Naive thymus-derived CD4-positive, alpha-beta T cell (primary cell): ENCODE measurements around the gene MCOLN1. TPM values are rescaled to one million over a fixed set of nuclear protein-coding genes. Genes with fewer than 3 reads are reported as not detected.

Source experiments
- ATAC-seq: fragments of 150-1000 bp; cut with Tn5 transposase; 2 replicates; pipeline ENCODE4 v1.10.0; 2021; ENCODE audit warnings: mild to moderate bottlenecking, moderate library complexity
- CTCF ChIA-PET: fragments of 350-600 bp; sonication (Branson Sonifier 250); formaldehyde crosslinking; loops from one replicate; lab custom pipeline; 2021; ENCODE audit warnings: antibody characterized with exemption; lab: Charles Lee
- POLR2A ChIA-PET: fragments of 350-600 bp; sonication (Branson Sonifier 250); formaldehyde crosslinking; loops from one replicate; lab custom pipeline; 2021; ENCODE audit warnings: antibody characterized with exemption, inconsistent platforms; lab: Charles Lee
- DNase-seq, 9 donors: peaks; one replicate each; pipeline versions ENCODE4 v3.0.0 to v3.0.0-alpha.2; 2020 to 2022; ENCODE audit warnings: mixed read lengths in 1 of 9
- H3K27ac ChIP-seq: one replicate; pipeline ENCODE4 v1.7.0; 2013; ENCODE audit warnings: mild to moderate bottlenecking, low read depth, low read length, moderate library complexity
- H3K27me3 ChIP-seq, 2 donors: one replicate each; pipeline ENCODE4 v1.7.0; 2013; ENCODE audit warnings: low read length in 2 of 2, mild to moderate bottlenecking in 2 of 2, moderate library complexity in 2 of 2; ENCODE audit not compliant: control insufficient read depth in 2 of 2, insufficient read depth in 2 of 2
- H3K36me3 ChIP-seq, 3 experiments: 1 replicate in 2 of 3; 2 replicates in 1 of 3; pipeline ENCODE4 v1.7.0; 2013; ENCODE audit warnings: low read length in 3 of 3, mild to moderate bottlenecking in 3 of 3, moderate library complexity in 1 of 3; ENCODE audit not compliant: insufficient read depth in 3 of 3, control insufficient read depth in 2 of 3
- H3K4me1 ChIP-seq, 2 donors: one replicate each; pipeline ENCODE4 v1.7.0; 2013; ENCODE audit warnings: low read length in 2 of 2, mild to moderate bottlenecking in 2 of 2, moderate library complexity in 1 of 2; ENCODE audit not compliant: control insufficient read depth in 2 of 2, insufficient read depth in 2 of 2
- H3K4me3 ChIP-seq: 2 replicates; pipeline ENCODE4 v1.7.0; 2013; ENCODE audit warnings: mild to moderate bottlenecking, low read length
- H3K9me3 ChIP-seq, 3 experiments: 1 replicate in 2 of 3; 2 replicates in 1 of 3; pipeline ENCODE4 v1.7.0; 2013; ENCODE audit warnings: low read length in 3 of 3; ENCODE audit not compliant: control insufficient read depth in 2 of 3
- H3K27ac Mint-ChIP-seq, 9 donors: one replicate each; pipeline ENCODE4 v1.8.0; 2020 to 2022; ENCODE audit warnings: mixed read lengths in 9 of 9, mild to moderate bottlenecking in 8 of 9, moderate library complexity in 5 of 9, inconsistent platforms in 2 of 9
- H3K27me3 Mint-ChIP-seq, 5 donors: one replicate each; pipeline ENCODE4 v1.8.0; 2021 to 2022; ENCODE audit warnings: mixed read lengths in 5 of 5, mild to moderate bottlenecking in 1 of 5
- H3K36me3 Mint-ChIP-seq, 5 donors: one replicate each; pipeline ENCODE4 v1.8.0; 2020 to 2022; ENCODE audit warnings: mixed read lengths in 5 of 5, mild to moderate bottlenecking in 3 of 5, inconsistent platforms in 1 of 5
- H3K4me1 Mint-ChIP-seq, 7 donors: one replicate each; pipeline ENCODE4 v1.8.0; 2020 to 2022; ENCODE audit warnings: mixed read lengths in 7 of 7, mild to moderate bottlenecking in 3 of 7, inconsistent platforms in 1 of 7
- H3K4me3 Mint-ChIP-seq, 10 donors: one replicate each; pipeline ENCODE4 v1.8.0; 2020 to 2022; ENCODE audit warnings: mild to moderate bottlenecking in 10 of 10, mixed read lengths in 10 of 10, moderate library complexity in 6 of 10, inconsistent platforms in 2 of 10
- H3K9me3 Mint-ChIP-seq, 11 donors: one replicate each; pipeline ENCODE4 v1.8.0; 2020 to 2022; ENCODE audit warnings: mixed read lengths in 11 of 11, mild to moderate bottlenecking in 4 of 11, inconsistent platforms in 1 of 11, moderate library complexity in 1 of 11
- intact Hi-C, 2 donors: fragments of 100-400 bp; cut with micrococcal nuclease; formaldehyde crosslinking; loops; one replicate each; pipeline ENCODE4 v1.15.1; 2023
- polyA plus RNA-seq, 2 donors: library from polyadenylated mRNA; unstranded; fragments of 300-500 nt; fragmentation: Illumina TruSeq; gene quantifications; one replicate each; pipeline ENCODE4 v1.2.3, GENCODE V29; 2021
- total RNA-seq, 6 experiments: library from RNA in 5 of 6; stranded (reverse) in 5 of 6; gene quantifications; 1 replicate in 5 of 6; 2 replicates in 1 of 6; pipeline ENCODE4 v1.2.3 and lab custom pipeline; 2021 to 2026

MCOLN1 gene
- total and polyA plus RNA-seq, 7 experiments from 2014 or later = 8.8 to 49.2 (median 14.8) TPM

DNA sequence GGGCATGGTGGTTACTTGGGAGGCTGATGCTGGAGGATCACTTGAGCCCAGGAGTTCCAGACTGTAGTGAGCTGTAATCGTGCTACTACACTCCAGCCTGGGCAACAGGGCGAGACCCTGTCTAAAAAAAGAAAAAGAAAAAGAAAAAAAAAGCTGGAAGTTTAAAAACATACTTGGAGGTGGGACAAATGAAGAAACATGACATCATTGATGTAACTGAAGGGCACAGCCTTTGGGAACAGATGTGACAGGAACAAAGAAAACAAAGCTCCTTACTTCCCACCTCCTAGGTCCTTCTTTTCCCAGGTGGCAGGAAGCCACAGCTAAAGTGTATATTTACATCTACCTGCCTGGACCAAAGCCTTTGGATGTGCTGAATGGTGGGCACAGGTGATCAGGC is 35.5 kb upstream of the MCOLN1 start:
- Histone ChIP-seq H3K27me3 (no peaks in the 10 kb centered on the region), H3K9me3 (no peaks in the 10 kb centered on the region), H3K27ac (no peak overlapping the region), H3K4me3 (no peak overlapping the region), H3K4me1 (peaks cover 6 to 17% of the 10 kb centered on the region in 2 donors), H3K36me3 (no peaks in the 10 kb centered on the region)
- ChIA-PET POLR2A (interaction anchor here (0.7 to 1.0 kb wide), 2 partner anchors 36 to 138 kb away, joined by 5 to 7 read pairs; no protein-coding TSS in a partner anchor), CTCF (interaction anchor here (0.7 kb wide), 1 partner anchor 10 kb away, joined by 4 read pairs; a partner anchor contains a TSS)
- Mint-ChIP-seq H3K36me3 (peaks cover 0 to 4% (median 0%) of the 10 kb centered on the region in 5 donors), H3K9me3 (peaks cover 0 to 24% (median 0%) of the 10 kb centered on the region in 11 donors), H3K4me1 (peaks cover 11 to 27% (median 20%) of the 10 kb centered on the region in 7 donors), H3K27me3 (no peaks in the 10 kb centered on the region), H3K27ac (peak overlapping the region in 1 of 9 donors; percentile 66), H3K4me3 (peak overlapping the region in 2 of 10 donors; percentile 34 to 36)
- intact Hi-C loops = no loop called here
- no peak for ATAC-seq
- no peak for DNase-seq

DNA sequence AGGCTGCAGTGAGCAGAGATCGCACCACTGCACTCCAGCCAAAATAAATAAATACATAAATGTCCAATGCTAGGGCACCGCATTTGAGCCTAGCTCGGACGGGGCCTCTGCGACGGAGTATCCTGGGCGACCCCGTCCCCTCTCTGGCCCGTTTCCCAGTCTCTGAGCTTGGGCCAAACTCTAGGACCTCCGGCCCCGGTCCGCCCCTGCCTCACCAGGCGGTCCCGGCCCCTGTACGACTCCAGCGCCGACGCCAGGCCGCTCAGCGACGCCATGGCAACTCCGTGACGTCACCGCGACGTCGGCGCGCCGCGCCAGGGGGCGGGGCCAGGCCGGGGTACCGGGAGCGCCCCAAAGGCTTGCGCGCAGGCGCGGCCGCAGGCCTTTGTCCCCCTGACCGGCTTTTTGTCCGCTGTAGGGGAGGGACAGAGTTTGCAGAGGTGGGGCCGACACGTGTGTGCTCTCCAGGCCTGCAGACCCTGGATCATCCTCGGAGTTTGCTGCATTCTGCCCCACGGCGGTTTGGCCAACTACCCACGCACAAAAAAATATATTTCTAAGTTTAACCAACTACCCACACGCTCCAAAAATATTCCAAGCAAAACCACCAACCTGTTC is 33.6 kb upstream of the MCOLN1 start, which contains the start of gene PEX11G:
PEX11G (minus strand) TSS at position 300 of the 618 bp plus-strand sequence; CDS start at position 275, 25 bp downstream.
- POLR2A ChIA-PET = interaction anchor here (0.7 to 1.8 kb wide), 4 partner anchors 25 to 138 kb away, joined by 3 to 10 read pairs (median 6); partner anchors contain the start of genes MCOLN1 and PNPLA6
- intact Hi-C loops = loop anchor here (1.0 to 2.0 kb wide), 3 partner anchors 33 to 46 kb away; partner anchors contain the start of genes PNPLA6 (in 2 of the 2) and MCOLN1 (in 1 of the 2)
- H3K4me3 ChIP-seq = peak within 1 kb of the TSS; percentile 75

DNA sequence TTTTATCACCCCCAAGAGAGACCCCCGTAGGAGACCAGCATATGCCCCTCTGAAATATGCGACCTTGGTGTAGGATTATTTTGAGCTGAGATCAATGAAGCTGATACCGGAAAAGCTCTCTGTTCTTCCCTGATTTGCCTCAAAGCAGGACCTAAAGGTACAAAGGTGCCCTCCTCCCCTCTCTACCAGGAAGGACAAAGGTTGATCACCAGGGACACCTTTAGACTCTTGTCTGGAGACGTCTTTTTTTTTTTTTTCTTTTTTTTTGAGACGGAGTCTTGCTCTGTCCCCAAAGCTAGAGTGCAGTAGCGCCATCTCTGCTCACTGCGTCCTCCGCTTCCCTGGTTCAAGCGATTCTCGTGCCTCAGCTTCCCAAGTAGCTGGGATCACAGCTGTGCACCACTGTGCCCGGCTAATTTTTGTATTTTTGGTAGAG is 32.8 kb upstream of the MCOLN1 start:
- Histone ChIP-seq H3K9me3 (no peaks in the 10 kb centered on the region), H3K4me3 (no peak overlapping the region), H3K27me3 (no peaks in the 10 kb centered on the region), H3K27ac (peak overlapping the region; percentile 84), H3K36me3 (no peaks in the 10 kb centered on the region), H3K4me1 (peaks cover 6 to 8% of the 10 kb centered on the region in 2 donors)
- ATAC-seq (no peak), DNase-seq (no peak)
- H3K4me3 Mint-ChIP-seq = peak overlapping the region; percentile 68 to 96 (median 90)
- peaks cover 0 to 28% (median 10%) of the 10 kb centered on the region in 7 donors for H3K4me1 Mint-ChIP-seq
- H3K9me3 Mint-ChIP-seq = peaks cover 0 to 8% (median 0%) of the 10 kb centered on the region in 11 donors
- H3K27me3 Mint-ChIP-seq = no peaks in the 10 kb centered on the region
- peaks cover 0 to 4% (median 0%) of the 10 kb centered on the region in 5 donors for H3K36me3 Mint-ChIP-seq
- peak overlapping the region; percentile 55 to 98 (median 92) for H3K27ac Mint-ChIP-seq
- ChIA-PET POLR2A (interaction anchor here (0.6 to 1.8 kb wide), 6 partner anchors 8 to 1151 kb away, joined by 3 to 10 read pairs (median 4); partner anchors contain the start of genes MCOLN1, PNPLA6 and ZNF358), CTCF (no interaction called here)
- intact Hi-C loops = loop anchor here (1.0 to 2.0 kb wide), 3 partner anchors 33 to 46 kb away; partner anchors contain the start of genes PNPLA6 (in 2 of the 2) and MCOLN1 (in 1 of the 2)

More for the DNA sequence above, 33.6 kb upstream of the MCOLN1 start, which contains the start of gene PEX11G:
- Mint-ChIP-seq H3K4me3 (peak within 1 kb of the TSS; percentile 84 to 96 (median 90)), H3K27ac (peak within 1 kb of the TSS; percentile 74 to 98 (median 94)), H3K4me1 (peaks cover 3 to 28% (median 13%) of the 10 kb centered on the region in 7 donors), H3K27me3 (no peaks in the 10 kb centered on the region), H3K9me3 (peaks cover 0 to 13% (median 0%) of the 10 kb centered on the region in 11 donors), H3K36me3 (peaks cover 0 to 4% (median 0%) of the 10 kb centered on the region in 5 donors)
- peak within 1 kb of the TSS; percentile 84 for H3K27ac ChIP-seq
- DNase-seq (peak; percentile 79 to 95 (median 90)), ATAC-seq (peak; percentile 92)
- H3K9me3 ChIP-seq = no peaks in the 10 kb centered on the region
- CTCF ChIA-PET = no interaction called here
- H3K36me3 ChIP-seq = no peaks in the 10 kb centered on the region
- peaks cover 6 to 9% of the 10 kb centered on the region in 2 donors for H3K4me1 ChIP-seq
- no peaks in the 10 kb centered on the region for H3K27me3 ChIP-seq

DNA sequence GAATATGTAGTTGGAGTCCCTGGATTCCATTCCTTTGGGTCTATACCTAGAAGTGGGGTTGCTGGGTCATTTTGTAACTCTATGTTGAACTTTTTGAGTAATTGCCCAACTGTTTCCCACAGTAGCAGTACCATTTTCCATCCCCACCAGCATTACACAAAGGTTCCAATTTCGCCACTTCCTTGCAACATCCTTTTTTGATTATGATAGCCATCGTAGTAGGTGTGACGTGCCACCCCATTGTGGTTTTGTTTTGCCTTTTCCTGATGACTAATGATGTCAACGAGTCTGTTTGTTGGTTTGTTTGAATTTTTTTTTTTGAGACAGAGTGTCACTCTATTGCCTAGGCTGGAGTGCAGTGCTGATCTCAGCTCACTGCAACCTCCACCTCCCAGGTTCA is 30.3 kb upstream of the MCOLN1 start:
- peaks cover 0 to 4% (median 0%) of the 10 kb centered on the region in 5 donors for H3K36me3 Mint-ChIP-seq
- intact Hi-C loops = no loop called here
- H3K27ac Mint-ChIP-seq = peak overlapping the region in 1 of 9 donors; percentile 64
- H3K27ac ChIP-seq = no peak overlapping the region
- peaks cover 6 to 8% of the 10 kb centered on the region in 2 donors for H3K4me1 ChIP-seq
- H3K4me3 Mint-ChIP-seq = peak overlapping the region in 1 of 10 donors; percentile 51
- ATAC-seq = peak; percentile 72
- H3K4me3 ChIP-seq = no peak overlapping the region
- peaks cover 4 to 8% (median 5%) of the 10 kb centered on the region in 5 donors for H3K27me3 Mint-ChIP-seq
- H3K9me3 Mint-ChIP-seq = peaks cover 0 to 6% (median 0%) of the 10 kb centered on the region in 11 donors
- H3K36me3 ChIP-seq = no peaks in the 10 kb centered on the region
- no peaks in the 10 kb centered on the region for H3K9me3 ChIP-seq
- ChIA-PET POLR2A (interaction anchor here (0.7 kb wide), 1 partner anchor 25 kb away, joined by 3 read pairs; no protein-coding TSS in a partner anchor), CTCF (no interaction called here)
- no peaks in the 10 kb centered on the region for H3K27me3 ChIP-seq
- DNase-seq = peak in 1 of 9 donors; percentile 62
- peaks cover 0 to 28% (median 11%) of the 10 kb centered on the region in 7 donors for H3K4me1 Mint-ChIP-seq

DNA sequence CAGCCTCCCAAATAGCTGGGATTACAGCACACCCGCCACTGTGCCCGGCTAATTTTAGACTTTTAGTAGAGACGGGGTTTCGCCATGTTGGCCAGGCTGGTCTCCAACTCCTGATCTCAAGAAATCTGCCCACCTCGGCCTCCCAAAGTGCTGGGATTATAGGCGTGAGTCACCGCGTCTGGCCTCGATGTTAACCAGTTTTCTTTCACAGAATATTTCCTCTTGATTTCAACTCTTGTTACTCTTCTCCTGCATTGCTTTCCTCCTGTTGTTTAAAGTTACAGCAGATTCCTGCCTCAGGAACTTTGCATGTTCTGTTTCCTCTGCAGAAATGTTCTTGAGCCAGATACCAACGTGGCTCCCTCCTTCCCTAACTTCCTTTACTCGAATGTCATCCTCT is 29.9 kb upstream of the MCOLN1 start:
- CTCF ChIA-PET = no interaction called here
- no peak overlapping the region for H3K4me3 ChIP-seq
- H3K27me3 ChIP-seq = no peaks in the 10 kb centered on the region
- H3K36me3 Mint-ChIP-seq = peaks cover 0 to 4% (median 0%) of the 10 kb centered on the region in 5 donors
- H3K27ac ChIP-seq = no peak overlapping the region
- intact Hi-C loops = no loop called here
- H3K9me3 ChIP-seq = no peaks in the 10 kb centered on the region
- H3K4me1 ChIP-seq = peaks cover 6 to 8% of the 10 kb centered on the region in 2 donors
- H3K27me3 Mint-ChIP-seq = peaks cover 5 to 10% (median 7%) of the 10 kb centered on the region in 5 donors
- DNase-seq (no peak), ATAC-seq (no peak)
- H3K4me1 Mint-ChIP-seq = peaks cover 0 to 28% (median 11%) of the 10 kb centered on the region in 7 donors
- peak overlapping the region in 1 of 10 donors; percentile 26 for H3K4me3 Mint-ChIP-seq
- POLR2A ChIA-PET = interaction anchor here (0.7 kb wide), 1 partner anchor 24 kb away, joined by 3 read pairs; no protein-coding TSS in a partner anchor
- peaks cover 0 to 3% (median 0%) of the 10 kb centered on the region in 11 donors for H3K9me3 Mint-ChIP-seq
- H3K36me3 ChIP-seq = no peaks in the 10 kb centered on the region
- peak overlapping the region in 1 of 9 donors; percentile 64 for H3K27ac Mint-ChIP-seq

DNA sequence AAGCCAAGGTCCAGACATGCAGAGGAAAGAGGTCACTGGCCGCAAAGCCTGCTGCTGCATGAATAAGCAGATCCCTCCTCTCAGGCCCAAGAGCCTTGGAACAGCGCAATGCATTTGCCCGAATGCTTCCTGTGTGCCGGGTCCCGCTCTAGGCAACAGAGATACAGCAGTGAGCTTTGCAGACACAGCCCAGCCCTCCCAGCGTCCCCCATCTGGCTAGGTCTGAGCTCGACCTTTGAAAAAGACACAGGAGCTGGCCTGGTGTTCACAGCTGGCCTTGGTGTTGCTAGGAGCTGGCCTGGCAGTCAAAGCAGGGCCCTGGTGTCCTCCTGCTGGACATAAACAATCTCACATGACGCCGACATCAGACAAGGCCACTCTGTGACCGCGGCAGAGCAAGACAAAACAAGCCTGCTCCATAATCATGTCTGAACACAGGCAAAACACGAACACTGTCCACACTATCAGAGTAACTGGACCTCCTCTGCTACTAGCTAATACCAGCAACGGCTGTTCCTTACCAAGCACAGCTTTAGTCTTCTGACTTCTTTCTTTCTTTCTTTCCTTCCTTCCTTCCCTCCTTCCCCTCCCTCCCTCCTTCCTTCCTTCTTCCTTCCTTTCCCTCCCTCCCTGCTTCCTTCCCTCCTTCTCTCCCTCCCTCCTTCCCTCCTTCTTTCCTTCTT is 27.9 kb upstream of the MCOLN1 start:
- Histone ChIP-seq H3K4me1 (peaks cover 0 to under 1% of the 10 kb centered on the region in 2 donors), H3K4me3 (no peak overlapping the region), H3K9me3 (no peaks in the 10 kb centered on the region), H3K36me3 (no peaks in the 10 kb centered on the region), H3K27ac (no peak overlapping the region), H3K27me3 (no peaks in the 10 kb centered on the region)
- Mint-ChIP-seq H3K27me3 (peaks cover 14 to 22% (median 19%) of the 10 kb centered on the region in 5 donors), H3K27ac (no peak overlapping the region), H3K36me3 (peaks cover 0 to 3% (median 0%) of the 10 kb centered on the region in 5 donors), H3K9me3 (peaks cover 0 to 3% (median 0%) of the 10 kb centered on the region in 11 donors), H3K4me3 (no peak overlapping the region), H3K4me1 (peaks cover 0 to 22% (median 5%) of the 10 kb centered on the region in 7 donors)
- ChIA-PET POLR2A (interaction anchor here (0.6 kb wide), 1 partner anchor 450 kb away, joined by 3 read pairs; no protein-coding TSS in a partner anchor), CTCF (no interaction called here)
- intact Hi-C loops = no loop called here
- DNase-seq = no peak
- no peak for ATAC-seq
